T-helper 2 cell treated with Interferon-gamma antibody and Interleukin-4, amounts not matched to agents 5 μg/mL and 100 μg/mL, for 36 hours (primary cell): Measurements from ENCODE around the gene PRSS38.

Experiments used
- DNase-seq: peaks from one replicate; pipeline ENCODE4 v3.0.0; 2021; ENCODE audit warnings: low spot score
- H3K27ac Mint-ChIP-seq: one replicate; pipeline ENCODE4 v1.8.0; 2021; ENCODE audit warnings: mild to moderate bottlenecking, mixed read lengths
- H3K27me3 Mint-ChIP-seq: one replicate; pipeline ENCODE4 v1.8.0; 2021; ENCODE audit warnings: low read depth, mixed read lengths
- H3K36me3 Mint-ChIP-seq: one replicate; pipeline ENCODE4 v1.8.0; 2021; ENCODE audit warnings: low read depth, mixed read lengths
- H3K4me1 Mint-ChIP-seq: one replicate; pipeline ENCODE4 v1.8.0; 2021; ENCODE audit warnings: low read depth, mixed read lengths
- H3K4me3 Mint-ChIP-seq: one replicate; pipeline ENCODE4 v1.8.0; 2022; ENCODE audit warnings: mild to moderate bottlenecking, moderate library complexity, mixed read lengths
- H3K9me3 Mint-ChIP-seq: one replicate; pipeline ENCODE4 v1.8.0; 2021; ENCODE audit warnings: mixed read lengths

The PRSS38 gene

DNA sequence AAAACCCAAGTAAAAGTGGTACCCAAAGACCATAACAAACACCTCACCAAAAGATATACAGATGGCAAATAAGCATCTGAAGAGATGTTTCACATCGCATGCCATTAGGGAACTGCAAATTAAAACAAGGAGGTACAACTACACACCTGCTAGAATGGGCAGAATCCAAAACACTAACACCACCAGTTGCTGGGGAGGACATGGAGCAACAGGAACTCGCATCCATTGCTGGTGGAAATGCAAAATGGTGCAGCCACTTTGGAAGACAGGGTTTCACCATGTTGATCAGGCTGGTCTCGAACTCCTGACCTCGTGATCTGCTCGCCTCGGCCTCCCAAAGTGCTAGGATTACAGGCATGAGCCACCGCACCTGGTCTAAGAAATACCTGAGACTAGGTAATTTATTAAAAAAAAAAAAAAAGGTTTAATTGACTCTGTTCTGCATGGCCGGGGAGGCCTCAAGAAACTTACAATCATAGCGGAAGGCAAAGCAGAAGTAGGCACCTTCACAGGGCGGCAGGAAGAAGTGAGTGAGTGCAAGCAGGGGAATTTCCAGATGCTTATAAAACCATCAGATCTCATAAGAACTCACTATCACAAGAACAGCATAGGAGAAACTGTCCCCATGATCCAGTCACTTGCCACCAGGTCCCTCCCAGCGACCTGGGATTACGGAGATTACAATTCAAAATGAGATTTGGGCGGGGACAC, 30.2 kb upstream of the PRSS38 start:
- peak; percentile 3 for DNase-seq
- Mint-ChIP-seq H3K27ac (no peak overlapping the region), H3K36me3 (peaks cover 8% of the 10 kb centered on the region), H3K9me3 (no peaks in the 10 kb centered on the region), H3K4me3 (no peak overlapping the region), H3K4me1 (peaks cover 13% of the 10 kb centered on the region), H3K27me3 (no peaks in the 10 kb centered on the region)

DNA sequence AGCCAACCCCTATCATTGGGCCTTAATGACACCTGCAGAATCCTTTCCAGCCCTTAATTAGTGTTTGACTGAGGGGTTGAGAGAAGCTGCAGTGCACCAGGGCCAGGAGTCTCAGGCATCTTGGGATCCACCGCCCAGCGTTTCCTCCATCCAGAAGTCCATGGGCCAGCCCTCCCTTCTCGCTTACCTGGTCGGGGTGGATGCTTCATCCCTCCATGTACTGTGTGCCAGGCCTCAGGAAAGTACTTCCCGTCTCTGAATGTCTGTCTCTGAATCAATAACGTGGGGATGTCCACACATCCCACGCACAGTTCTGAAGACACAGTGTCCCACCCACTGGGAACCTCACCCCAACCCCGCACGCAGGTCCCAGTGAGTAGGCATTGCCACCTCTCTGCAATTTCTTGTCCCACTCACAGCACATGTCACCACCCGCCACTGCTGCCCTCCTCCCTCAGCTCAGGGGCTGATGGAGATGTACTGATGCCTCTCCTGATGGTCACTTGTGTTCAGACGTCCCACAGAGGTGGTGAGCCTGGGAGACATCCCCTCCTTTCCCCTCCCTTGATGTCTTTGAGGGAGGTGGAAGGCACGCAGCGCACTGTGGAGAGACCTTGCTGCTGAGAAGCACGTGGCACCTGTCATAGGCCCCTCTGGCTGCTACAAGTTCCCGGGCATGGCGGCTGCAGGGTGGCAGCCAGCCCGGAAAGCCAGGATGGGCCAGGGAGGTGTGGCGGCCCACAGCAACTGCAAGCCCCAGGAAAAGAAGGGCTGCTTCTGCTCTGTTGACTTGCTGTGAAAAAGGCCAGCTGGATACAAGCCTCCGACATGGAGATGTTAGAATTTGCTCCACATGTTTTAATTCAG, 29.4 kb upstream of the PRSS38 start:
- Mint-ChIP-seq H3K27ac (no peak overlapping the region), H3K9me3 (no peaks in the 10 kb centered on the region), H3K27me3 (no peaks in the 10 kb centered on the region), H3K4me1 (peaks cover 13% of the 10 kb centered on the region), H3K4me3 (peak overlapping the region; percentile 51), H3K36me3 (peaks cover 7% of the 10 kb centered on the region)
- peak; percentile 3 for DNase-seq

DNA sequence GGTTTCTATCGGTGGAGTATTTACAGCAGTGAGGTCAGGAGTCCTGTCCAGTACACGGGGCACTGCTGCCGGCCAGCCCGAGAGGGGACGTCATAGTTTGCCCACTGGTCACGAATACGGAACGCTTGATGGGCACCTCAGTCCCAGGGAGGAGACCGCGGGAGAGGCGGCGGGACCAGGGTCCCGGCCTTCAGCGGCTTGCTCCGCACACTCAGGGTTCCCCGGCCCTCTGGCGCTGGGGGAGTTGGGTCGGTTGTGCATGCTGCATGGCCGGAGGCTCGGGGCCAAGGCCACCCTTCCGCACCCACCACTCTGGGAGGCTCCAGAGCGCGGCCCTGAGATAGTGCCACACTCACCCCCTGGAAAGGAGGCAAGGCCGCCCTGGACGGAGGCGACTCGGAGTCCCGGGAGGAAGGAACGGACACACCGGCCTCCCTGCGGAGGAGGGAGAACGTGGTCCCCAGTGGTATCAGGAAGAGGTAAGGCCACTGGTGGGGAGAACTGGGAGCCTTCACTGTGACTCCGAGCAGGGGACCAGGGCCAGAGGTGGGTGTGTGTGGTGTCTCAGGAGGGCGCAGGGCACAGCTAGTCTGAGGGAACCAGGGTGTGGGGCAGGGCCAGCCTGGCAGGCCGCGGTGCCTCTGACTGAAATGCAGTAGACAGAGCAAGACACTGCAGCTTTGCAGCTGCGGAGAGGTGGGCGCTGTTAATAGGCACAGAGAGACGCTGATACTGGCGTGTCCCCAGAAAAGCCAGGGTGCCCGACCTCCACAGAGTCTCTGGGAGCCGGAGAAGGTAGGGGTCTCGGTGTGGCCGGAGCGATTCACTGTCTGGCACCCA, 28.6 kb upstream of the PRSS38 start:
- no peak overlapping the region for H3K27ac Mint-ChIP-seq
- DNase-seq = no peak

DNA sequence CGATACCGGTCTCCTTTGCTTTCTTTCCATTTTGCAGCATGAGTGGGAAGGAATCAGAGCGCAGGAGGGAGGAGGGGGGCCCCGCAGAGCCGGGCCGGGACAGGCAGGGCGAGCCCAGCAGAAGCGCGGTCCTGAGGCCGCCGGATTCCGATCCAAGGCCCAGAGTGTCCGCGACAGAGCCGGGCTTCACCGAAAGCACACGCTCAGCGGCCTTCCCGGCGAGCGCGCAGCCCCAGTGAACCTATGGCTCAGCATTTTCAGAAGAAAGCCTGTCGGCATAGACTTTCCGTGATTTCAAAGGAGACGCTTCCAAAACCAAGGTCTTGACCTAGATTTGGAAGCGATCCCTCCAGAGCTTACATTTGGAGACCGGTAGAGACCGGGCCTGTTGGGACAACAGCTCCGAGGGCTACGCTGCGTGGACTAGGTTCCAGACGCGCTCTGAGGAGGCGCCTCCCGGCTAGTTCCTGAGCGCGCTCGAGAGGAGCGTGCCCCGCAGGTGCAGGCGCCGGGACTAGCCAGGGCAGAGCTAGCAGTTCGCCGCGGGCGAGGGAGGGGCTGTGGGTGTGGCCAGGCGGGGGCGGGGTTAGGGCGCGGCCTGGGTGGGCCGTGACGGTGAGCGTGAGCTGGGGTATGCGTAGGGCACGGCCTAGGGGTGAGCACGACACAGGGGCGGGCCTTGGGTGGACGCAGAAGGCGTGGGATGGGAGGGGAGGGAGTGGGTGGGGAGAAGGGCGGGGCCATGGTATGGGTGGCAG, 27.8 kb upstream of the PRSS38 start:
- Mint-ChIP-seq H3K4me3 (peak overlapping the region; percentile 78), H3K36me3 (peaks cover 2% of the 10 kb centered on the region), H3K9me3 (no peaks in the 10 kb centered on the region), H3K27me3 (no peaks in the 10 kb centered on the region), H3K27ac (peak overlapping the region; percentile 13), H3K4me1 (peaks cover 12% of the 10 kb centered on the region)
- DNase-seq = peak; percentile 84

More for the DNA sequence above, 28.6 kb upstream of the PRSS38 start:
- H3K9me3 Mint-ChIP-seq = no peaks in the 10 kb centered on the region
- H3K4me3 Mint-ChIP-seq = peak overlapping the region; percentile 78
- H3K27me3 Mint-ChIP-seq = no peaks in the 10 kb centered on the region
- peaks cover 7% of the 10 kb centered on the region for H3K36me3 Mint-ChIP-seq
- H3K4me1 Mint-ChIP-seq = peaks cover 13% of the 10 kb centered on the region

DNA sequence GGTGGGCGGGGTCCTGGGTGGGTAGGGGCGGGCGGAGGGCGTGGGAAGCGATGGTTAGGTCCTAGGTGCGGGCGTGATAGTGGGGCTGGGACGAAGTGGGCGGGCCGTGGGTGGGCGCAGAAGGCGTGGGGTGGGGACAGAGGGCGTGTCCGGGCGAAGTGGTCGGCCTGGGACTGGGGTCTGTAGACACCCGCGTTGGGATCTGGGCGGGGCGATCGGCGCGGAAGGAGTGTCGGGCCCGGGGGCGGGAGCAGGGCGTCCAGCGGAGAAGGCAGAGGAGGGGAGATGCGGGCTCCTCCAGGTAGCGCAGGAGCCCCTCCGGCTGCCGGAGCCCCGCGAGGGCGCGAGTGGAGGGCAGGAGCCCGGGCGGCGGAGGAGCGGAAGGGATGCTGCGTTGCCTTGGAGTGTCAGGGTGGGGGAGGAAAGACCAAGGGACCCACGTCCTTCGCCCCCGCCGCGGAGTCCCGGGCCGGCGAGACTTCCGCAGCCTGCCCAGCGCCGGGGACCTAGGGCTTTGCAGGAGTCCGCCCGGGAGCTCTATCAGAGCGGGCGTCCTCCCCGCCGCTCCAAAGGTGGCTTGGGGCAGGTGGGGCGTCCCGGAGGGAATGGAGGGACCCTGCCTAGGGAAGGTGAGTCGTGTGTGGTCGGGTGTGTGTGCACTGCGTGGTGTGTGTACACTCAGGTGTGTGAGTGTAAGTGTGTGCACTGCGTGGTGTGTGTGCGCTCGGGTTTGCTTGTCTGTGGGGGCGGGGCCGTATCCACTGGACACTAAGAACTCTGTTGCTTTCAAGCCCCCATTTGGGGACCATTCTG, 27.0 kb upstream of the PRSS38 start:
- H3K4me1 Mint-ChIP-seq = peaks cover 12% of the 10 kb centered on the region
- DNase-seq = peak; percentile 67
- no peaks in the 10 kb centered on the region for H3K27me3 Mint-ChIP-seq
- peaks cover 2% of the 10 kb centered on the region for H3K36me3 Mint-ChIP-seq
- H3K9me3 Mint-ChIP-seq = no peaks in the 10 kb centered on the region
- peak overlapping the region; percentile 80 for H3K4me3 Mint-ChIP-seq
- H3K27ac Mint-ChIP-seq = no peak overlapping the region

DNA sequence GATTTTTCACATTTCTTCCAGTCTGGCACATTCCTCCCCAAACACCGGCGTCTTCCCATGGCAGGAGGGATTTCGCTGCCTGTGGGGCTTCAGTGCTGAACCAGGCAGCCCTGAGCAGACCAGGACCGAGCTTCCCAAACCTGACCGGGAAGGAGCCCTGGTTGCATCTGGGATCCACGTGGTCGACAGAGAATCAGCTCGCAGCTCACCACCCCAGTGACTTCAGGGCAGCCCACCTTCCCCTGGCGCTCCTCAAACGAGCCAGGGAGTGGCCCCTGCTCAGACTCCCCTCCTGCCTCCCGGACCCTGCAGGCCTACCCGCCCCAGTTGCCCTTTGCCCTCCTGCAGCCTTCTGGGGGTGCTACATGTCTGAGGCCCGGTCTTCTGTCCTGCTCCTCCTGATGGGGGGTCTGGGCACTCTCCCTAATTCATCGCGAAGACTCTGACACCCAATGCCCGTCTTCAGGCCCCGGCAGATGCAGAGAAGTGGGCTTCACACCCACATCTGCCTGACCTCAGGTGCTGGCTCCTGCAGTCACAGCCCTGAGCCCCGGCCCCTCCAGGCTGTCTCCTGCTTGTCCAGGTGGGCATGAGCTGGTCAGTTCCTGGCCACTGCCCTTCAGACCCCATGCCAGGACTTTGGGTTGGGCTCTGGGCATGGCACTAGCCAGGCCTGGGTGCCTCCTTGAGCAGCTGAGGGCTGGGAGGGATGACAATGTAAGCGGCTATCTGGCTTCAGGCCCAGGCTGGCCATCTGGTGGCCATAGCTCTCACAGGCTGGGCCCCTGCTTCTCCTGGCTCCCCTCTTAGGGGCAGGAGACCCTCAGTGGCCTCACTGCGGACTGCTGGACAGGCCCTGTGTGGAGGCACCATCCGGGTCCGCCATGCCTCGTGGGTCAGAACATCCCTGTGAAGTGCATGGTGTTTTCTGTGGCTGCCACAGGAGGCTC, 26.1 kb upstream of the PRSS38 start:
- Mint-ChIP-seq H3K4me1 (peaks cover 12% of the 10 kb centered on the region), H3K9me3 (no peaks in the 10 kb centered on the region), H3K36me3 (no peaks in the 10 kb centered on the region), H3K4me3 (peak overlapping the region; percentile 80), H3K27ac (no peak overlapping the region), H3K27me3 (no peaks in the 10 kb centered on the region)
- no peak for DNase-seq

DNA sequence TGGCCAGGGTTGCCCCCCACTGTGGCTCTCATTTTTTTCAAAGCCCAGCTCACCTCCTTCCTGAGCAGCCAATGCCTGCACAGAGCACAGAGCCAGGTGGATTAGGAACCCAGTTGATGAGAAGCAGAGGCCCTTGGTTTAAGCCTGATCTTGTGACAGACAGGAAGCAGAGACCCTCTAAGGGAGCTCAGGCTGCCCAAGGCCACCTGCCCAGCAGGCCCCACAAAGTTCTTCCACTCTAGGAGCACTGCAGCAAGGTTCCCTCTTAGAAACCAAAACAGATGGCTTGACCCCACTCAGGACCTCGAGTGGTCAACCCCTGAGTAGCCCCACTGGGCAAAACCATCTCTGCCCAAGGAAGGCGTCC, 25.5 kb upstream of the PRSS38 start:
- no peaks in the 10 kb centered on the region for H3K36me3 Mint-ChIP-seq
- H3K9me3 Mint-ChIP-seq = no peaks in the 10 kb centered on the region
- no peak overlapping the region for H3K27ac Mint-ChIP-seq
- H3K4me3 Mint-ChIP-seq = no peak overlapping the region
- DNase-seq = no peak
- H3K27me3 Mint-ChIP-seq = no peaks in the 10 kb centered on the region
- peaks cover 12% of the 10 kb centered on the region for H3K4me1 Mint-ChIP-seq

DNA sequence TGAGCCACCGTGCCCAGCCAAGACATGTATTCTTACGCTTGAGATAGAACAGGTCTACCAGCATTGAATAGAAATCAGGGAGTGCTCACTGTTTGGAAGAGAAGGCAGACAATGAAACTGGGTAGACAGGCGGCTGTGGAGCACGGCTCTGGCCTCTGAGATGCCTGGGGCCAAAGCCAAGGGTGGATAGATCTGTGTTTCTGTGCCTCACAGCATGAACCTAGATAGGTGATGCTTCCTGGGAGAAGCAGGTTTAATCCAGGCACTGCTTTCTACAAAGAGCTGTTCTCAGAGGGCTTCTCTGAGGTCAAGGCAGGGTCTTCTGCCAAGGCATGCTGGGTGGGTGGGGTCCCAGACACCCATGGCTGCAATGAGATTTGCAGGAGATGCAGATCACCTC, 24.6 kb upstream of the PRSS38 start:
- Mint-ChIP-seq H3K9me3 (no peaks in the 10 kb centered on the region), H3K4me3 (no peak overlapping the region), H3K27ac (no peak overlapping the region), H3K36me3 (no peaks in the 10 kb centered on the region), H3K27me3 (no peaks in the 10 kb centered on the region), H3K4me1 (peaks cover 9% of the 10 kb centered on the region)
- no peak for DNase-seq

DNA sequence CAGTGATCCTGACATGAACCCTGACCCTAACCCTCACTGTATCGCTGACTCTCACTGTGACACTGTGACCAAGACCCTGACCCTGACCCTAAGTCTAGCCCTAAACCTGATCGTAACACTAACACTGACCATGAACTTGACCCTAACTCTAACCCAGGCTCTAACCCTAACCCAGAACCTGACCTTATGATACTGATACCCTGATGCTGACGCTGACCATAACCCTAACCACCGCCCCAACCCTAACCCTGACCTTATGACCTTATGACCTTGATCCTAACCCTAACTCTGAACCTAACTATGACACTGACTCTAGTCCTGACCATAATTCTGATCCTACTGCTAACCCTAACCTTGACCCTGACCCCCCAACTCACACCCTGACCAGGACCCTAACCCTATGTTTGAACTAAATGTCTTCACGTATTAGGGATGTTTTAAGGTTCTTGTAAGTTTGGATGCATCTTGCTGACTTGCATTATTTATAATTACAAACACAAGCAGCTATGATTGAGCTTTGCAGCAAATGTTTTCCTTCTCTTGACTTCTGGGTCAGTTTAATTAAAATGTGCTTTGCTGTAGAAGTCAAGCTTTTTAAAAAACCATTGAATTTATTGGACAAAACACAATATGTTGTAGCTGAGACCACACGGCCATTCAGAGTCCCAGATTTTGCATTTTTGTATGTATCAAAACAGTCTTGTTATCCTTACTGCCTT, 23.9 kb upstream of the PRSS38 start:
- H3K36me3 Mint-ChIP-seq = no peaks in the 10 kb centered on the region
- H3K4me3 Mint-ChIP-seq = no peak overlapping the region
- no peak overlapping the region for H3K27ac Mint-ChIP-seq
- DNase-seq = no peak
- no peaks in the 10 kb centered on the region for H3K9me3 Mint-ChIP-seq
- H3K4me1 Mint-ChIP-seq = peaks cover 7% of the 10 kb centered on the region
- H3K27me3 Mint-ChIP-seq = no peaks in the 10 kb centered on the region

DNA sequence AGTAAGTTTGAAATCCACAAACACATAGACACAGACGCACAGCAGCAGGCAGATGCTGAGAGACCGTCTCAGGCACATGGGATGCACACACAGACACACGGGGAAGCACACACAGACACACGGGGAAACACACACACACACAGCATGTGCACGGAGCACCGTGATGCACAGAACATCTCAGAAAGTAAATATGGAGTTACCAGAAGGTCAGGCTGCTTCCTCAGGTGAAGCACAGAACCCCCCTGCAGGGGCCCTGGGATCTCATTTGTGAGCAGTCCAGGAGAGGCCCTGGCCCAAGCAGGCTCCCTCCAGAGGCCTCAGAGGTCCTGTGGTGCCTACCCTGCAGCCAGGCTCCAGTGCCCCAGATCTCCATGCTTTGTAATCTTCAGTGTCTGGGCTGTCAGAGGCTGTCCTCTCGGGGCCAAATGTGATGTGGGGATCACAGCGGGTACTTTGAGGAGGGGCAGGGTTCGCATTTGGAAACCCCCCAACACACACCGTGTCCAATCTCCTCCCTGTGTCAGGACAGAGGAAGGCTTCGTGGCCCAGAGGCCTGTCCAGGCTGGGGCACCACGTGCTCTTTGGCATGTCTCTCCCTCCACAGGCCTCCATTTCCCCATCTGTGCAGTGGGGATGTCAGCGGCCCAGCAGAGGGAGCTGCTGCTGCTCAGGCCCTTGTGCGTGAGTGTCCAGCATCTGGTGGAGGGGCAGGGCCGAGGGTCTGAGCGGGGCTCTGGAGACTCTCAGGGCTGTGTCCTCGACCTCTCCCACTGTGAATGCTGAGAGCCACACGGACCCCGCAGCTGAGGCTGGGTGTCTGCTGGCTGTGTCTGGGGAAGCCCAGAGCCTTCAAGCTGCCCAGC, 23.0 kb upstream of the PRSS38 start:
- Mint-ChIP-seq H3K9me3 (no peaks in the 10 kb centered on the region), H3K27me3 (peaks cover 2% of the 10 kb centered on the region), H3K4me1 (peaks cover 2% of the 10 kb centered on the region), H3K4me3 (no peak overlapping the region), H3K27ac (no peak overlapping the region), H3K36me3 (no peaks in the 10 kb centered on the region)
- DNase-seq = no peak
